HT-29 (cell line): ENCODE results near the gene SORBS2. TPM values are rescaled to one million over a fixed set of nuclear protein-coding genes. Genes with fewer than 3 reads are reported as not detected.

Experiments used
- DNase-seq: peaks from one replicate; pipeline ENCODE4 v3.0.0-alpha.2; 2015; ENCODE audit warnings: low spot score
- total RNA-seq: library from RNA; depleted of rRNA; stranded (reverse); fragments of >200 nt; shearing (Covaris generic); gene quantifications from 2 replicates; pipeline ENCODE4 v1.2.3, GENCODE V29; 2014

Gene SORBS2
- total RNA-seq, 1 experiment from 2014 or later, result 3.1 TPM

- DNase-seq, result no peak
Measured at GRCh38 chr4:185836241-185837084, 24.5 kb upstream of the SORBS2 start.

GRCh38 chr4:185835814-185836213, 23.8 kb upstream of the SORBS2 start:
- no peak for DNase-seq

GRCh38 chr4:185835336-185835735, 23.3 kb upstream of the SORBS2 start:
- no peak for DNase-seq

- DNase-seq, result no peak
Measured at GRCh38 chr4:185834778-185835177, 22.8 kb upstream of the SORBS2 start.

- no peak for DNase-seq
Measured at GRCh38 chr4:185834088-185834487, 22.1 kb upstream of the SORBS2 start.

GRCh38 chr4:185833055-185833598, 21.1 kb upstream of the SORBS2 start:
- peak; percentile 12 for DNase-seq

GRCh38 chr4:185831125-185831815, 19.3 kb upstream of the SORBS2 start:
- no peak for DNase-seq

GRCh38 chr4:185830263-185830994, 18.4 kb upstream of the SORBS2 start:
- DNase-seq, result no peak

- DNase-seq, result no peak
Measured at GRCh38 chr4:185826381-185826780, 14.4 kb upstream of the SORBS2 start.

GRCh38 chr4:185825737-185826136, 13.7 kb upstream of the SORBS2 start:
- DNase-seq, result peak; percentile 18

- no peak for DNase-seq
Measured at GRCh38 chr4:185822791-185823190, 10.8 kb upstream of the SORBS2 start.

- no peak for DNase-seq
Measured at GRCh38 chr4:185821029-185821419, 9.0 kb upstream of the SORBS2 start.

GRCh38 chr4:185820146-185821028, 8.4 kb upstream of the SORBS2 start:
- no peak for DNase-seq

GRCh38 chr4:185819144-185819543, 7.2 kb upstream of the SORBS2 start:
- DNase-seq, result no peak

GRCh38 chr4:185817403-185817818, 5.4 kb upstream of the SORBS2 start:
- no peak for DNase-seq

- no peak for DNase-seq
Measured at GRCh38 chr4:185813133-185813532, 1.1 kb upstream of the SORBS2 start.

GRCh38 chr4:185810746-185811508, 1.1 kb downstream of the SORBS2 start:
- DNase-seq, result no peak

GRCh38 chr4:185809533-185810071, 2.4 kb downstream of the SORBS2 start:
- DNase-seq, result no peak

- DNase-seq, result no peak
Measured at GRCh38 chr4:185809121-185809520, 2.9 kb downstream of the SORBS2 start.

- DNase-seq, result no peak
Measured at GRCh38 chr4:185805979-185806378, 6.0 kb downstream of the SORBS2 start.
